ENCODE results near the gene SRSF4. TPM values are rescaled to one million over a fixed set of nuclear protein-coding genes. Genes with fewer than 3 reads are reported as not detected.
A peak's percentile ranks its signal among the peaks of the same experiment; 100 is the strongest.

Gene SRSF4
- total and polyA plus RNA-seq, 2 of the 8 experiments (the other 6 are each of a cell fraction or from before 2014, with no cell fraction given), result 34.9 to 86.5 TPM

- H2BK5ac ChIP-seq (ENCODE audit: low read depth, low read length), result no peak overlapping the region
- peaks cover 0 to 13% (median 9%) of the 10 kb centered on the region in 4 experiments; a peak in 6 of 7 replicates for H3K4me1 ChIP-seq (replicated peaks in 1 of 4; ENCODE audit: control insufficient read depth in 3 of 4, insufficient read depth in 4 of 4, low read length in 3 of 4)
- 81% methylated on average over 5 of the region's 5 CpGs; no CpG with 5 or more reads in 1 of the 2 experiments for WGBS, 2 experiments (ENCODE audit: extremely low coverage in 1 of 2, insufficient coverage in 1 of 2, insufficient read length in 1 of 2, insufficient replicate concordance in 2 of 2, low coverage in 1 of 2, low lambda C conversion rate in 2 of 2, missing lambda C conversion rate in 1 of 2)
- 0 out of 2 replicates have a peak overlapping the region, but pooled peaks have one; percentile 1 for H2BK15ac ChIP-seq (ENCODE audit: low read length)
- no peak overlapping the region for H3K9ac ChIP-seq (replicated peaks in 1 of 4; ENCODE audit: extremely low read depth in 1 of 4, low read depth in 3 of 4, low read length in 3 of 4)
- POLR2A ChIA-PET (ENCODE audit: partially characterized antibody), result interaction anchor here (0.9 to 2.5 kb wide), 3 partner anchors 11 to 51 kb away, joined by 3 to 5 read pairs (median 3); no protein-coding TSS in a partner anchor
- H3K23me2 ChIP-seq (ENCODE audit: low read depth, low read length), result peaks cover 4% of the 10 kb centered on the region; the same call in 1 of the 2 replicates
- H3K4me3 ChIP-seq (ENCODE audit: extremely low read depth in 1 of 4, insufficient read depth in 2 of 4, low read depth in 3 of 4, low read length in 4 of 4), result no peak overlapping the region
- no peak overlapping the region for H3K56ac ChIP-seq (replicated peaks; ENCODE audit: insufficient read length, low read depth, low read length)
- H3K27me3 ChIP-seq (replicated peaks in 1 of 4; ENCODE audit: control insufficient read depth in 3 of 4, extremely low read depth in 1 of 4, insufficient read depth in 3 of 4, low read length in 3 of 4), result peaks cover 0 to 7% (median 0%) of the 10 kb centered on the region in 4 experiments; a peak in 1 of 7 replicates
- no peak overlapping the region for H4K91ac ChIP-seq (replicated peaks; ENCODE audit: insufficient read length, low read length)
- H3K27ac ChIP-seq (ENCODE audit: low read depth, low read length), result no peak overlapping the region
- no peaks in the 10 kb centered on the region for H3K9me3 ChIP-seq (ENCODE audit: insufficient read depth in 2 of 2, low read depth in 1 of 2, low read length in 1 of 2)
- H4K20me1 ChIP-seq (replicated peaks in 1 of 2; ENCODE audit: control insufficient read depth in 1 of 2, insufficient read depth in 2 of 2, low read length in 2 of 2), result no peaks in the 10 kb centered on the region
- H3K14ac ChIP-seq (ENCODE audit: insufficient read length), result no peak overlapping the region
- H3K79me2 ChIP-seq (ENCODE audit: control insufficient read depth in 1 of 2, insufficient read depth in 2 of 2, low read length in 2 of 2), result no peaks in the 10 kb centered on the region
- 0 out of 2 replicates have a peak overlapping the region, but pooled peaks have one; percentile 53 for H2AK5ac ChIP-seq (ENCODE audit: low read depth, low read length)
- no peak overlapping the region for H2BK120ac ChIP-seq (replicated peaks; ENCODE audit: low read depth, low read length)
- H3K23ac ChIP-seq (ENCODE audit: insufficient read length), result no peak overlapping the region
- no peaks in the 10 kb centered on the region for H3K36me3 ChIP-seq (ENCODE audit: control insufficient read depth in 2 of 4, insufficient read depth in 4 of 4, low read length in 3 of 4)
- H2BK12ac ChIP-seq (ENCODE audit: low read depth, low read length), result 0 out of 2 replicates have a peak overlapping the region, but pooled peaks have one; percentile 33
- no peak overlapping the region for H4K5ac ChIP-seq (ENCODE audit: insufficient read length, low read depth, low read length)
- H3K4me2 ChIP-seq (ENCODE audit: insufficient read depth in 1 of 2, low read depth in 2 of 2, low read length in 2 of 2), result no peak overlapping the region
- no peak for DNase-seq (ENCODE audit: low read depth in 1 of 2, low spot score in 2 of 2)
- no peak overlapping the region for H2AFZ ChIP-seq (ENCODE audit: low read length)
- no peak overlapping the region for H4K8ac ChIP-seq (ENCODE audit: extremely low read depth, insufficient read depth, low read length)
- no peak for FAIRE-seq
- H3K79me1 ChIP-seq (ENCODE audit: low read depth, low read length), result no peaks in the 10 kb centered on the region
- no peak overlapping the region for H3K18ac ChIP-seq (ENCODE audit: extremely low read depth, low read length)
- H2BK20ac ChIP-seq (ENCODE audit: low read length), result peak overlapping the region; percentile 23; the same call in 1 of the 2 replicates
- CTCF ChIA-PET (ENCODE audit: partially characterized antibody), result interaction anchor here (1.0 to 2.7 kb wide), 5 partner anchors 9 to 71 kb away, joined by 3 to 11 read pairs (median 7); no protein-coding TSS in a partner anchor
- H3K4ac ChIP-seq (replicated peaks; ENCODE audit: insufficient read length, low read depth, low read length), result no peak overlapping the region
- TF ChIP-seq RAD21 (IDR thresholded peaks at IDR 0.05 in 1 of 2, conservative IDR thresholded peaks at IDR 0.05 in 1 of 2; ENCODE audit: low read depth in 2 of 2, low read length in 2 of 2) (no peak), BACH1 (IDR thresholded peaks at IDR 0.05; ENCODE audit: low read length) (no peak), YY1 (IDR thresholded peaks at IDR 0.05; ENCODE audit: low read depth, low read length) (no peak), KDM4A (IDR thresholded peaks at IDR 0.05; ENCODE audit: low read depth, low read length, severe bottlenecking) (no peak), TAF7 (optimal IDR thresholded peaks at IDR 0.05; ENCODE audit: borderline replicate concordance, low read depth, low read length) (no peak), RFX5 (IDR thresholded peaks at IDR 0.05; ENCODE audit: borderline replicate concordance, low read depth, low read length) (no peak), SP2 (IDR thresholded peaks at IDR 0.05; ENCODE audit: low read length) (no peak), NANOG (IDR thresholded peaks at IDR 0.05; ENCODE audit: insufficient read depth, low read depth, low read length, poor library complexity, severe bottlenecking) (no peak), USF2 (IDR thresholded peaks at IDR 0.05; ENCODE audit: low read length) (no peak), EZH2 (IDR thresholded peaks at IDR 0.05; ENCODE audit: low read depth, low read length, severe bottlenecking) (no peak), CTBP2 (IDR thresholded peaks at IDR 0.05; ENCODE audit: borderline replicate concordance, insufficient read depth, insufficient read length, low read length) (no peak), TBP (IDR thresholded peaks at IDR 0.05; ENCODE audit: low read depth, low read length) (no peak)
Measured at GRCh38 chr1:29129916-29130315, 51.8 kb downstream of the SRSF4 start.

All from H1 (cell line).